NCI-H69 (cell line): ENCODE results near the gene PTH.

Source experiments
- DNase-seq: peaks from one replicate; lab custom pipeline; 2025; lab: John Stamatoyannopoulos, UW

The PTH gene

GRCh38 chr11:13495929-13496328 lies at the start of gene PTH:
TSS of gene PTH (minus strand) at chr11:13495997. CDS start at chr11:13492855, 3,142 bp downstream.
- peak; percentile 77 for DNase-seq

GRCh38 chr11:13538044-13538443 lies 42.2 kb upstream of the PTH start:
- DNase-seq, result no peak

- DNase-seq, result peak; percentile 53
These were observed 40.0 kb upstream of the PTH start for GRCh38 chr11:13535819-13536218.

DNA sequence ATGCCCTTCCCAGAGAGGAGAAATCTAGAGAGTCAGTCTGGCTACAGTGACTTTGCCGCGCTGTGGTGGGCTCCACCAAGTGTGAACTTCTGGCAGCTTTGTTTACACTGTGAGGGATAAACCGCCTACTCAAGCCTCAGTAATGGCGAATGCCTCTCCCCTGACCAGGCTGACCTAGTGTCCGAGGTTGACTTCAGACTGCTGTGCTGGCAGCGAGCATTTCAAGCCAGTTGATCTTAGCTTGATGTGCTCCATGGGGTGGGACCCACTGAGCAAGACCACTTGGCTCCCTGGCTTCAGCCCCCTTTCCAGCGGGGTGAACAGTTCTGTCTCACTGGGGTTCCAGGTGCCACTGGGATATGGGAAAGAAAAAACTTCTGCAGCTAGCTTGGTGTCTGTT lies 38.6 kb upstream of the PTH start:
- no peak for DNase-seq

DNA sequence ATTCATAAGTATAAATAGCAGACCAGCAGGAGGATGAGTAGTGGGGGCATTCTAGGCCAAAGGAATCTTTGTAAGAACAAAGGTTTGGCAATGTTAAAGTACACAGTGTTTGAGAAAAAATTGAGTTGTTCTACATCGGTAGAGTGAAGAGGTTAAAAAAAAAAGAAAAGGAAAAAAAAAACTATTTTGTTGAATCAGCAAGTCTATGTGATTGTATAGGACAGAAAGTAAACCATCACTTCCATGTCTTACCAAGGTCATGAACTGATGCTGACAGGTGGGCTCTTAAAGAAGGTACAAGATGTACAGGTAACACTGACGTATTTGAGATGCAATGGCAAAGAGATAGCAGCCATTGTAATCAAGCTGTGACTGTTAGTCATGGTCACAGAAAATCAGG lies 29.5 kb upstream of the PTH start:
- no peak for DNase-seq

GRCh38 chr11:13503393-13503792 lies 7.6 kb upstream of the PTH start:
- no peak for DNase-seq

- no peak for DNase-seq
These were observed 6.7 kb upstream of the PTH start for GRCh38 chr11:13502492-13502891.

DNA sequence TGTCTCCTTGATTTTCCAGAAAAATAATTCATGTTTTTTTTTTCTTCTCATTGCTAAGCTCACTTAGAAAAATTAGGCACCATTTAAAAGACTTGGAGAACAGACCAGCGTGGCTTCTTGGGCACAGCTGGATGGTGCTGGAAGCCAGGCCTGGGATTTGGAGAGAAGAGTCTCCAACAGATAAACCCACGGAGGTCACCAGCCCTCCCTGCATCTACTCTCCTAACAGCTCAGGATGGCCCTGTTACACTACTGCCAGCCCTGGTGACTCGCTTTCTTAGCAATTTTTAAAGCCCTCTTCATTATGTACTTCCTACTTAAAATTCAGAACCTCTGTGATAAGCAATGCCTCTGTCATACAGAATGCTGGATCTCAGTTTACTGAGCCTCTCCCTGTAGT lies 1.7 kb downstream of the PTH start:
- no peak for DNase-seq

DNA sequence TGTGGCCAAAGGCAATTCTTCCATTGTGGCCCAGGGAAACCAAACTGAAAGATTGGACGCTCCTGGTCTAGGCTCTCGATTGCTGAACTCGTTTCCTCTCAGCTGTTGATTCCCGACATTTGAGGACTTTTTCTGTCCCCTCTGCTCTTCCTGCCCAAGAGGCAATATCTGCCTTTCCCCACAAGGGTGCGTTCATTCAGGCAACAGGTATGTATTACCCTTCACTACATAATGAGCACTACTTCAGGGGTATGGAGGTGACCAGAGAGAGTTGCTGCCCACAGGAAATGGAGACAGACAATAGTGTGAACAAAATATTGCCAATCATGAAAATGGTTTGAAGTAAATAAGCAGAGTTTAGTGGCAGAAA lies 8.2 kb downstream of the PTH start:
- DNase-seq, result peak; percentile 88

DNA sequence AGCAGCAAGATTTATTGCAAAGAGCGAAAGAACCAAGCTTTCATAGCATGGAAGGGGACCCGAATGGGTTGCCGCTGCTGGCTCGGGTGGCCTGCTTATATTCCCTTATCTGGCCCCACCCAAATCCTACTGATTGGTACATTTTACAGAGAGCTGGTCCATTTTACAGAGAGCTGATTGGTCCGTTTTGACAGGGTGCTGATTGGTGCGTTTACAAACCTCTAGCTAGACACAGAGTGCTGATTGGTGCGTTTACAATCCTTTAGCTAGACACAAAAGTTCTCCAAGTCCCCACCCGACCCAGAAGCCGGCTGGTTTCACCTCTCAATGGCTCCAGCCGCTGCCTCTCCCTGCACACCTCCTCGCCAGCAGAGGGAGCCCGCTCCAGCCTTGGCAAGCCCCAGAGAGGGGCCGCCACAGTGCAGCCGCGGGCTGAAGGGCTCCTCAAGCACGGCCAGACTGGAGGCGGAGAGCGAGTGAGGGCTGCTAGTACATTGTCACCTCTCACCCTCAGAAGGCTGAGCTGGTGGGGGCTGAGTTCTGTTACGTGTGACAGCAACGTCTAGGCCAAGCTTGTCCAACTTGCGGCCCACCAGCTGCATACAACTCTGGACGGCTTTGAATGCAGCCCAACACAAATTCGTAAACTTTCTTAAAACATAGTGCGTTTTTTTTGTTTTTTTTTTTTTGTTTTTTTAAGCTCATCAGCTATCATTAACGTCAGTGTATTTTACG lies 8.7 kb downstream of the PTH start:
- peak; percentile 92 for DNase-seq

- DNase-seq, result peak; percentile 62
These were observed 15.6 kb downstream of the PTH start for GRCh38 chr11:13480198-13480597.

DNA sequence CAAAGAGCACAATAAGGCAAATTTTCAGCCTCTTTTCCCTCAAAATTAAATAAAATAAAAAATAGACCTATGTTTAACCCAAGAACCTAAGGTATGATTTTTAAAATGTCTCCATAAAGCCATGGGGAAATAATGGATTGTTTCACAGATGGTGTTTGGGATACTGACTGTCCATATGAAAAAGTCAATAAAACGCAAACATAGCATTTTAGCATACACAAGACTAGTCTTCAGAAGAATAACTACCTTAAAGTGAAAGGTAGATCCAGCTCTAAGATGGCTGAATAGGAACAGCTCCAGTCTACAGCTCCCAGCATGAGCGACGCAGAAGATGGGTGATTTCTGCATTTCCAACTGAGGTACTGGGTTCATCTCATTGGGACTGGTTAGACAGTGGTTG lies 16.1 kb downstream of the PTH start:
- DNase-seq, result no peak

DNA sequence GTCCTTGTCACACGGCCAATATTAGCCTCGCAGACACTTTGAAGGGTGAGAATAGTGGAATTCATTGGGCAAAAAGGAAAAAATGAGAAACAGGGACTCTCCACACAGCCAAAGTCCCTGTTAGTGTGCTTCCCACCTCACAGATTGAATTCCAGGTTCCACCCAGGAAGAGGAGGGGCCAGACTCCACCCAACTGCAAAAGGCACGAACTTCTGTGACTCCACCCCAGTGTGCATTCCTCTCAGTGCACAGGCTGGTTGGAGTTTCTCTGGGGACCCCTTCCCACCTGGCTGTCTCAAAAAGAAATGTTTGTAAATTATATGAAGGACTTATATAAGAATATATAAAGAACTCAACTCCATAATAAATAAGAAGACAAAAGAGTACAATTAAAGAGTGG lies 20.7 kb downstream of the PTH start:
- no peak for DNase-seq

GRCh38 chr11:13473013-13473722 lies 22.6 kb downstream of the PTH start:
- no peak for DNase-seq

DNA sequence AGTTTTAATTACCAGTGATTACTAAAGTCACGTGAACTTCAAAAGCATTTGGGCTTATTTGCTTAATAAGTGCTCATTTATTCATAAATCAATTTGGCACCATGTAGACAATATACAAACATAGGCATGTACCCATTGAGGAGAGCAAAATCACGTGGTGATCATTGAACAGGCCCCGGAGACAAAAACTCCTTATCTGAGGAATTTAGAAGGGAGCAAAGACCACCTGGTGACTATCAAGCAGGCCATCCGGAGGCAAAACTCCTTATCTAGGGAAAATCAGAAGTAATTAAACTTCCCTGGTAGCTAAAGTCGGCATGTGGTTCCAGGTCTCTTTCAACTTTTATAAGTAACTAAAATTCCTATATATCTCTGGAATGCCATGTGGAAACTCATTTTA lies 27.0 kb downstream of the PTH start:
- no peak for DNase-seq

DNA sequence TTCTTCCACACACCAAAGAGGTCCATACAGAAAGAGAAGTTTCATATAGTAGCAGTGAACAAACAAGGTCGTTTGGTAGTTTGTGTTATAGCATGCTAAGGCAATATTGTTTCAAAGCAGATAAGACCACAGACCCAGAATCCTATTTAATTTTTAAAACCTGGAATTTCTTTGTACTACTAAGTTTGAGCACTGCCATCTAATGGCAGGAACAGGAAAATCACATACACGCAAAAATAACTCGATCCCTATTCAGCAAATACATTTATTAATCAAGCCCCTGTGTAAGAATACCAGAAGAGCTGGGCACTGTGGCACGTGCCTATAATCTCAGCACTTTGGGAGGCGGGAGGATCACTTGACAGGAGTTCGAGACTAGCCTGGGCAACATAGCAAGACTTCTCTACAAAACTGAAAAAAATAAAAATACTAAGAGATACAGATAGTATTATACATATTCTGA lies 29.9 kb downstream of the PTH start:
- peak; percentile 66 for DNase-seq

DNA sequence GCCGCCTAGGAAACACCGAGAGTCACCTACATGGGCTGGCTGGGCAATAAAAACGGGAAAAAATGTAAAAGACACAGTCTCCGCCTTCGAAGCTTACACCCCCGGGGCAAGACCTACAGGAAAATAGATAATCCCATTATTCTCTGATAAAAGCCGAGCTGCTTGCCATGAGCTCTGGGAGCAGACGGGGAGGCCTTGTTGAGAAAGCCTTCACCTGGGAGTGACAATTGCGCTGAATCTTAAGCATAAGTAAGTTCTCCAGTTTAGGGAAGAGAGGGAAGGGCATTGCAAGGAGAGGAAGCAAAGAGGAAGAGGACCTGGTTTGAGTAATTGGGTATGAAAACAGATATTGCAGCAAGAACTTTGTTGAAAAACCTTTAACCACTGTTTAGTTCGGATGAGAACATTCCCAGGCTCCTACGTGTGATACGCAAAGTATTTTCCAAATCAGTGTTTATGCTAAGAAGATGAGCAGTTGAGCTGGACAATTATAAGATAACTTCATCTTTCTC lies 32.0 kb downstream of the PTH start:
- DNase-seq, result no peak

DNA sequence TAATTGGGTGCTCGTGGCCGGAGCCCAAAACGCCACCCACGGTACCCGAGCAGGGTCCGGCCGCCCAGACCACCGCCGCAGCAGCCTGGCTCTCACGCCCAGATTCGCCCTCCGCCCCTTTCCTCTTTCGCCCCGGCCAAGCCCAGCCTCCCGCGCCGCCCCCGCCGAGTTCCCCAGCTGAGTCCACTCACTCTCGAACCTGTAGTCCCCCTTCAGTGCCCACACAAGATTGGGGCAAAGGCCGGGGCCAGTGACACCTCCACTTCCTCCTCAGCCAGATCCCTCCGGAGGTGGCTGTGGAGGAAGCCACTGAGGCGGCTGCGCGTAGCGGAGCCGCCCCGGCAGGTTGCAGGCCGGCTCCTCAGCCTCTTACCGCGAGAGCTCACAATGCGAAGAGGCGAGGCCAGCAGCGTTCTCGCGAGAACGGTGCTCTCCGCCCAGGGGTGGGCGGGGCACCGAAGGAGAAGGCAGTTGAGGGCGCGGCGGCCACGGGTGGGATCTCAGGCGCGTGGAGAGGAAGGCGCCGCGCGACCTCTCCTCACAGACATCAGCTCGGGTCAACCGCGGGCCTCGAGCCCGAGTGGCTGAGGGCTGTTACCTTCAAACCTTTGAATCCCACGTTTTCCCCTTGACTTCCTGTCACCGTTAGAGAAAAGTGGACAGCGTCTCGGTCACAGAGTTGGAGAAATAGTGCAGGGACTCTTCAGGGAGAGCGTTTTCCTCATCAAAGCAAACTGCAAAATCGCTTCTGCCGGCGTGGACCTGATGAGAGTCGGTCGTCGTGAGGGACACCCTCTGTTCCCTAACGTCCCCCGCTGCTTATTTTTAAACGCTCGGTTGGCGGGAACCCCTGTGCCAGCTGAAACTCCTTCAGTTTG lies 32.7 kb downstream of the PTH start, which contains the start of gene BTBD10:
BTBD10 (minus strand) TSS at position 322 of the 878 bp plus-strand sequence. CDS start 18,098 bp downstream, outside the sequence.
- DNase-seq, result peak; percentile 99

GRCh38 chr11:13462311-13462900 lies 33.4 kb downstream of the PTH start:
- DNase-seq, result peak; percentile 72

DNA sequence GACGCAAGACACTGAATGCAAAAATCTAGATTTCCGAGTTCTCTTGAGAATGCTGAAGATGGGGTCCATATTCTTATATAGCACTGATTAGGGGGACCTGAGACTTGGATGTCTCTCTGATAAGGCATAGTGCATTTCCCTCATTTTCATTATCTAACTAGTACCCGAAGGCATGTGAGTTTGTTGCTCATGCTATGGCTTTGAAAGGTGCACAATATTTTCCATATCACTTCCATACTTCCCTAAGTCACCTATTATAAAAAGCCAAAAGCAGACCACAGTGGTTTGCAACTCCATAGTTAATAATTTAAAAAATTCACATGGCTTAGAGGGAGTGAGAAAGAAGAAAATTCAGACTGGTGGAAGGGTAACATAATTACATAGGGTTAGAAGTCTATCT lies 34.5 kb downstream of the PTH start:
- DNase-seq, result no peak

GRCh38 chr11:13450832-13451397 lies 44.9 kb downstream of the PTH start:
- DNase-seq, result no peak
